Rectal smooth muscle tissue (tissue), 1 donor: ENCODE results near the gene HPD.
"Not testable (repeated sequence)": the region's sequence is repeated elsewhere in the genome, so short reads cannot be mapped to it uniquely, and the experiment has no call there.

Experiments used
- H3K27ac ChIP-seq: one replicate; pipeline ENCODE4 v1.7.0; 2013; ENCODE audit warnings: low read depth, low read length, inconsistent platforms
- H3K27me3 ChIP-seq: one replicate; pipeline ENCODE4 v1.7.0; 2013; ENCODE audit warnings: low read length; ENCODE audit not compliant: control insufficient read depth, insufficient read depth
- H3K36me3 ChIP-seq: one replicate; pipeline ENCODE4 v1.7.0; 2013; ENCODE audit warnings: low read length; ENCODE audit not compliant: control insufficient read depth, insufficient read depth
- H3K4me1 ChIP-seq: one replicate; pipeline ENCODE4 v1.7.0; 2013; ENCODE audit warnings: low read length; ENCODE audit not compliant: control insufficient read depth, insufficient read depth
- H3K4me3 ChIP-seq: one replicate; pipeline ENCODE4 v1.7.0; 2013; ENCODE audit warnings: low read length
- H3K9ac ChIP-seq: one replicate; pipeline ENCODE4 v1.7.0; 2013; ENCODE audit warnings: low read length

Gene HPD

GRCh38 chr12:121885129-121885528 is 26.5 kb upstream of the HPD start:
- H3K9ac ChIP-seq, H3K4me1 ChIP-seq, H3K27ac ChIP-seq, H3K4me3 ChIP-seq, H3K36me3 ChIP-seq, H3K27me3 ChIP-seq: not testable (repeated sequence)

- Histone ChIP-seq H3K36me3 (no peaks in the 10 kb centered on the region), H3K9ac (no peak overlapping the region), H3K27ac (no peak overlapping the region), H3K4me3 (no peak overlapping the region), H3K4me1 (no peaks in the 10 kb centered on the region), H3K27me3 (no peaks in the 10 kb centered on the region)
Measured at GRCh38 chr12:121883315-121883660, 24.6 kb upstream of the HPD start.

- not testable (repeated sequence) for H3K36me3 ChIP-seq, H3K27me3 ChIP-seq, H3K4me1 ChIP-seq, H3K4me3 ChIP-seq, H3K27ac ChIP-seq, H3K9ac ChIP-seq
Measured at GRCh38 chr12:121876080-121876447, 17.4 kb upstream of the HPD start.

GRCh38 chr12:121875582-121875981 is 16.9 kb upstream of the HPD start:
- Histone ChIP-seq H3K27ac (no peak overlapping the region), H3K4me1 (peaks cover 5% of the 10 kb centered on the region), H3K36me3 (no peaks in the 10 kb centered on the region), H3K27me3 (no peaks in the 10 kb centered on the region), H3K4me3 (no peak overlapping the region), H3K9ac (no peak overlapping the region)

- Histone ChIP-seq H3K4me3 (no peak overlapping the region), H3K9ac (no peak overlapping the region), H3K27me3 (no peaks in the 10 kb centered on the region), H3K36me3 (no peaks in the 10 kb centered on the region), H3K27ac (no peak overlapping the region), H3K4me1 (peaks cover 5% of the 10 kb centered on the region)
Measured at GRCh38 chr12:121874071-121874470, 15.4 kb upstream of the HPD start.

- Histone ChIP-seq H3K4me1 (peaks cover 5% of the 10 kb centered on the region), H3K27ac (peak overlapping the region; percentile 62), H3K4me3 (no peak overlapping the region), H3K9ac (no peak overlapping the region), H3K27me3 (no peaks in the 10 kb centered on the region), H3K36me3 (no peaks in the 10 kb centered on the region)
Measured at GRCh38 chr12:121873216-121873569, 14.5 kb upstream of the HPD start.

- H3K4me1 ChIP-seq = peaks cover 5% of the 10 kb centered on the region
- peak overlapping the region; percentile 62 for H3K27ac ChIP-seq
- H3K36me3 ChIP-seq = no peaks in the 10 kb centered on the region
- no peaks in the 10 kb centered on the region for H3K27me3 ChIP-seq
- no peak overlapping the region for H3K9ac ChIP-seq
- H3K4me3 ChIP-seq = no peak overlapping the region
Measured at GRCh38 chr12:121872546-121873215, 14.0 kb upstream of the HPD start.

GRCh38 chr12:121871467-121871866 is 12.8 kb upstream of the HPD start:
- Histone ChIP-seq H3K4me3 (no peak overlapping the region), H3K4me1 (peaks cover 5% of the 10 kb centered on the region), H3K27me3 (no peaks in the 10 kb centered on the region)

GRCh38 chr12:121869229-121869628 is 10.6 kb upstream of the HPD start:
- not testable (repeated sequence) for H3K27ac ChIP-seq, H3K27me3 ChIP-seq, H3K9ac ChIP-seq, H3K4me3 ChIP-seq, H3K36me3 ChIP-seq, H3K4me1 ChIP-seq

More at GRCh38 chr12:121871467-121871866, 12.8 kb upstream of the HPD start:
- H3K27ac ChIP-seq = no peak overlapping the region
- no peaks in the 10 kb centered on the region for H3K36me3 ChIP-seq
- no peak overlapping the region for H3K9ac ChIP-seq

- Histone ChIP-seq H3K27ac (no peak overlapping the region), H3K27me3 (no peaks in the 10 kb centered on the region), H3K36me3 (no peaks in the 10 kb centered on the region), H3K9ac (no peak overlapping the region), H3K4me3 (no peak overlapping the region), H3K4me1 (no peaks in the 10 kb centered on the region)
Measured at GRCh38 chr12:121866331-121866730, 7.7 kb upstream of the HPD start.

GRCh38 chr12:121861636-121862254 is 3.1 kb upstream of the HPD start:
- Histone ChIP-seq H3K36me3 (no peaks in the 10 kb centered on the region), H3K9ac (no peak overlapping the region), H3K4me3 (no peak overlapping the region), H3K27ac (no peak overlapping the region), H3K4me1 (peaks cover 15% of the 10 kb centered on the region), H3K27me3 (no peaks in the 10 kb centered on the region)

GRCh38 chr12:121860699-121861098 is 2.0 kb upstream of the HPD start:
- H3K9ac ChIP-seq, H3K27ac ChIP-seq, H3K36me3 ChIP-seq, H3K4me3 ChIP-seq, H3K27me3 ChIP-seq: not testable (repeated sequence)
- peaks cover 15% of the 10 kb centered on the region for H3K4me1 ChIP-seq

- Histone ChIP-seq H3K27me3 (no peaks in the 10 kb centered on the region), H3K36me3 (no peaks in the 10 kb centered on the region), H3K9ac (no peak overlapping the region), H3K27ac (no peak overlapping the region), H3K4me1 (peaks cover 15% of the 10 kb centered on the region), H3K4me3 (no peak overlapping the region)
Measured at GRCh38 chr12:121860257-121860656, 1.6 kb upstream of the HPD start.
